Right lobe of liver (tissue), 6 donors: ENCODE data around the gene NOC3L. TPM values are rescaled to one million over a fixed set of nuclear protein-coding genes. Genes with fewer than 3 reads are reported as not detected.

Source experiments
- ATAC-seq, 4 donors: fragments of 200-7000 bp; cut with Tn5 transposase; one replicate each; pipeline ENCODE4 v1.9.1; 2020; ENCODE audit warnings: mild to moderate bottlenecking in 4 of 4, moderate library complexity in 4 of 4
- DNase-seq, 3 donors: peaks; one replicate each; pipeline ENCODE4 v3.0.0-alpha.2; 2020
- H3K27ac ChIP-seq, 3 donors: fragments of 200-600 bp; one replicate each; pipeline ENCODE4 v1.8.0; 2022
- H3K27me3 ChIP-seq, 2 donors: fragments of 200-600 bp; one replicate each; pipeline ENCODE4 v1.8.0; 2022
- H3K36me3 ChIP-seq, 4 donors: fragments of 200-600 bp; sonication (generic) in 1 of 4; one replicate each; pipeline versions ENCODE4 v1.5.1 to v1.8.0; 2017 to 2022; ENCODE audit warnings: control low read depth in 1 of 4
- H3K4me1 ChIP-seq, 4 donors: fragments of 200-600 bp; sonication (generic) in 1 of 4; one replicate each; pipeline versions ENCODE4 v1.5.1 to v1.8.0; 2017 to 2022; ENCODE audit warnings: control low read depth in 1 of 4
- H3K4me3 ChIP-seq, 3 donors: fragments of 200-600 bp; one replicate each; pipeline ENCODE4 v1.8.0; 2022
- H3K9me3 ChIP-seq, 4 donors: fragments of 200-600 bp; sonication (generic) in 1 of 4; one replicate each; pipeline versions ENCODE4 v1.5.1 to v1.8.0; 2017 to 2022; ENCODE audit warnings: control low read depth in 1 of 4
- POLR2A ChIP-seq: fragments of 450-650 bp; IDR thresholded peaks from one replicate; pipeline ENCODE4 v1.6.1; 2017; ENCODE audit warnings: antibody characterized with exemption, mild to moderate bottlenecking
- WGBS: methylation state at CpG from one replicate; pipeline ENCODE4 v1.1.6; 2018; ENCODE audit warnings: low coverage, low lambda C conversion rate; ENCODE audit not compliant: insufficient coverage; ENCODE audit errors: missing lambda C conversion rate; 5-methylcytosine and 5-hydroxymethylcytosine counted together
- intact Hi-C, 2 donors: fragments of 100-400 bp; cut with DNase I; formaldehyde crosslinking; loops; one replicate each; pipeline versions ENCODE4 v1.11.2 to v1.14.1; 2022
- total RNA-seq, 6 experiments: library from RNA; depleted of rRNA in 2 of 6; stranded (reverse); fragments of >200 nt in 2 of 6; fragmentation: NEBNext Ultra II Directional in 3 of 6; extraction: Animal tissue kit (Norgen Biotek cat#: 25700) in 3 of 6; gene quantifications; one replicate each; pipeline versions ENCODE4 v1.1.0 to v1.2.4, GENCODE V29; 2016 to 2023
- TF ChIP-seq, protein P1 (sequence below), 4 donors: fragments of 200-600 bp in 3 of 4; fragments of 450-650 bp in 1 of 4; IDR thresholded peaks; one replicate each; pipeline versions ENCODE4 v1.5.1 to v1.8.0; 2016 to 2022; ENCODE audit warnings: antibody characterized with exemption in 4 of 4, mild to moderate bottlenecking in 2 of 4
- donor health status: DM: no; HTN: yes; CAD: no.
- donor health status: DM: no; HTN: no; CAD: no.
- donor health status: DM: no; HTN: no; CAD: no.
- donor health status: DM: no; HTN: yes; CAD: no.
- donor health status: DM: no; HTN: yes; CAD: no.

NOC3L gene
- total RNA-seq, 6 experiments from 2014 or later, result 6.2 to 11.2 (median 9.5) TPM

DNA sequence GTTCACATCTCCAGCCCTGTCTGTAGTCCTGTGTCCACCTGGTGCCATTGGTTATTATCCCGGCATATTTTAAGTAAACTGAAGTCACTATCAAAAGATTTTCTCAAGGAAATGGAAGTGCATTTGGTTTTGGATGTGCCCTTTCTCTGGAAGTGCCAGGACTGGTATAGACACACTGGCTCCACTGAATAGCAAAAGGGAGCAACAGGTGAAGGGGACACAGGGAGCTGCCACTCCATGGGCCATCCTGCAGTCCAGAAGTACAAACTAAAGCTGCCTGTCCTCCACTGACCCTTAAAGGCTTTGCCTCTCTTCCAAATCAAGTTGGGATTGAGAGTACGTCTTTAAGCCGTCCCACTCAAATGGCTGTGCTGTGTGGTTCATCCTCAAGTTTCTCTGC lies 62.7 kb downstream of the NOC3L start:
- TF ChIP-seq, protein P1, sequence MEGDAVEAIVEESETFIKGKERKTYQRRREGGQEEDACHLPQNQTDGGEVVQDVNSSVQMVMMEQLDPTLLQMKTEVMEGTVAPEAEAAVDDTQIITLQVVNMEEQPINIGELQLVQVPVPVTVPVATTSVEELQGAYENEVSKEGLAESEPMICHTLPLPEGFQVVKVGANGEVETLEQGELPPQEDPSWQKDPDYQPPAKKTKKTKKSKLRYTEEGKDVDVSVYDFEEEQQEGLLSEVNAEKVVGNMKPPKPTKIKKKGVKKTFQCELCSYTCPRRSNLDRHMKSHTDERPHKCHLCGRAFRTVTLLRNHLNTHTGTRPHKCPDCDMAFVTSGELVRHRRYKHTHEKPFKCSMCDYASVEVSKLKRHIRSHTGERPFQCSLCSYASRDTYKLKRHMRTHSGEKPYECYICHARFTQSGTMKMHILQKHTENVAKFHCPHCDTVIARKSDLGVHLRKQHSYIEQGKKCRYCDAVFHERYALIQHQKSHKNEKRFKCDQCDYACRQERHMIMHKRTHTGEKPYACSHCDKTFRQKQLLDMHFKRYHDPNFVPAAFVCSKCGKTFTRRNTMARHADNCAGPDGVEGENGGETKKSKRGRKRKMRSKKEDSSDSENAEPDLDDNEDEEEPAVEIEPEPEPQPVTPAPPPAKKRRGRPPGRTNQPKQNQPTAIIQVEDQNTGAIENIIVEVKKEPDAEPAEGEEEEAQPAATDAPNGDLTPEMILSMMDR (IDR thresholded peaks at IDR 0.05), result no peak
- no peak for TF ChIP-seq POLR2A
- Histone ChIP-seq H3K36me3 (no peaks in the 10 kb centered on the region), H3K27me3 (no peaks in the 10 kb centered on the region), H3K27ac (no peak overlapping the region), H3K9me3 (no peaks in the 10 kb centered on the region), H3K4me3 (no peak overlapping the region), H3K4me1 (peaks cover 0 to 6% (median 0%) of the 10 kb centered on the region in 4 donors)
- no peak for DNase-seq
- 89% methylated on average over 3 of the region's 3 CpGs for WGBS
- no peak for ATAC-seq
- intact Hi-C loops, result no loop called here

GRCh38 chr10:94299417-94299816 lies 63.3 kb downstream of the NOC3L start:
- WGBS, result 26% methylated on average over 3 of the region's 3 CpGs
- no peak for DNase-seq
- no peak for ATAC-seq
- peaks cover 0 to 6% (median 0%) of the 10 kb centered on the region in 4 donors for H3K4me1 ChIP-seq
- intact Hi-C loops, result no loop called here
- no peak for TF ChIP-seq POLR2A
- TF ChIP-seq, protein P1 (IDR thresholded peaks at IDR 0.05), result no peak
- no peaks in the 10 kb centered on the region for H3K27me3 ChIP-seq
- H3K36me3 ChIP-seq, result no peaks in the 10 kb centered on the region
- H3K4me3 ChIP-seq, result no peak overlapping the region
- no peaks in the 10 kb centered on the region for H3K9me3 ChIP-seq
- no peak overlapping the region for H3K27ac ChIP-seq

DNA sequence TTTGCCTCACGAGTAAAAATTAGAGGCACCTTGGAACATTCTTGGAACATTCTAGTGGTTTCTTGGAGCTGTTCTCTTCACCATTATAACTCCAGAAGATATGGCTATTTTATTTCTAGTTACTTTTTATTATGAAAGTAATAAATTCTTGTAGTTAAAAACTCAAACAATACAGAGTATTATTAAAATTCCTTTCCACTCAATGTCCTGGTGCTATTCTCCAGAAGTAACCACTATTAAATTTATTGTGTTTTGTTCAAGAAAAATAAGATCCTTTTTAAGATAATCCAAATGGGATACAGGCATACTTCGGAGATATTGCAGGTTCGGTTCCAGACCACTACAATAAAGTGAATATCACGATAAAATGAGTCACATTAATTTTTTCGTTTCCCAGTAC lies 68.6 kb downstream of the NOC3L start:
- H3K9me3 ChIP-seq, result no peaks in the 10 kb centered on the region
- intact Hi-C loops, result no loop called here
- WGBS, result 68% methylated on average over 5 of the region's 5 CpGs
- peaks cover 0 to 3% (median 0%) of the 10 kb centered on the region in 4 donors for H3K4me1 ChIP-seq
- no peaks in the 10 kb centered on the region for H3K27me3 ChIP-seq
- H3K27ac ChIP-seq, result no peak overlapping the region
- TF ChIP-seq, protein P1 (IDR thresholded peaks at IDR 0.05), result no peak
- no peak for TF ChIP-seq POLR2A
- DNase-seq, result no peak
- no peak for ATAC-seq
- no peaks in the 10 kb centered on the region for H3K36me3 ChIP-seq
- no peak overlapping the region for H3K4me3 ChIP-seq

DNA sequence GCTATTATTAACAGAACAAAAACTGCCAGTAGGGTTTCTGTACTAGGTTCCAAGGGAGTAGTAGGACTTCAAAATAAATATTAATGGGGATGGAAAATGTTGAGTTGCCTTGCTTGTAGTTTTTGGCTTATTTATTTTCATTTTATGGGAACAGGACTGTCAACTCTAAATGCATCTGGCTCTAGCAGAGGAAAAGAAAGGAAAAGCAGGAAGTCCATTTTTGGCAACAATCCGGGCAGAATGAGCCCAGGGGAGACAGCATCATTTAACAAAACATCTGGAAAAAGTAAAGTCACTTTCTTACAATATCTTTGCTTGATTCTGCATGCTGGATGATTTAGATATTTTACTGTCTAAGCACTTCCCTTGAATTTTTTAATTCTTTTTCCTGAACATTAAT lies 69.4 kb downstream of the NOC3L start:
- intact Hi-C loops, result no loop called here
- no peaks in the 10 kb centered on the region for H3K36me3 ChIP-seq
- no peak for TF ChIP-seq POLR2A
- TF ChIP-seq, protein P1 (IDR thresholded peaks at IDR 0.05), result no peak
- ATAC-seq, result no peak
- no peak overlapping the region for H3K27ac ChIP-seq
- 42% methylated on average over 1 of the region's 1 CpG for WGBS
- no peak for DNase-seq
- no peak overlapping the region for H3K4me3 ChIP-seq
- no peaks in the 10 kb centered on the region for H3K27me3 ChIP-seq
- H3K4me1 ChIP-seq, result peaks cover 0 to 3% (median 0%) of the 10 kb centered on the region in 4 donors
- H3K9me3 ChIP-seq, result no peaks in the 10 kb centered on the region
